NCI-H82 treated with DMSO at 0.1 percent for 48 hours (cell line): ENCODE results near the gene CUBN.

Experiments
- DNase-seq: peaks from one replicate; lab custom pipeline; 2025; ENCODE audit not compliant: unreplicated experiment; lab: John Stamatoyannopoulos, UW

Gene CUBN

GRCh38 chr10:16954280-16955030 lies 175.2 kb downstream of the CUBN start:
- DNase-seq, result no peak

GRCh38 chr10:16953270-16953669 lies 176.3 kb downstream of the CUBN start:
- no peak for DNase-seq

GRCh38 chr10:16952610-16953009 lies 177.0 kb downstream of the CUBN start:
- DNase-seq, result no peak

DNA sequence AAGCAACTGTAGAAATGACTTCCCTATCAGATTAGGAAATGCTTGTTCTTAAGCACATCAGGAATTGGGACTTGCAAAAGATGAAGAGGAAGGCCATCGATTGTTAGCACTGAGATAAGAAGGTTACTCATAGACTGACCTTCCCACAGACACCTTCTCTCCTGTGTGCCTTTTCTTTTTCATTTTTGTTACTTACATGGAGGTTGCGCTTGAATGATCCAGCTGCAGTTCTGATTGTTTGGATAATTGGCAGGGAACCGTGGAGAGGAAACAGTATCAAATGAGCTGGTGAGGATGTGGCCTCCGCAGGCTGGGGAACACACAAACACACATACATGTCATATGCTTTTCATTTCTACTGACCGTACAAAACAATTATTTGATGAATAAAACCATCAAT lies 177.5 kb downstream of the CUBN start:
- no peak for DNase-seq

DNA sequence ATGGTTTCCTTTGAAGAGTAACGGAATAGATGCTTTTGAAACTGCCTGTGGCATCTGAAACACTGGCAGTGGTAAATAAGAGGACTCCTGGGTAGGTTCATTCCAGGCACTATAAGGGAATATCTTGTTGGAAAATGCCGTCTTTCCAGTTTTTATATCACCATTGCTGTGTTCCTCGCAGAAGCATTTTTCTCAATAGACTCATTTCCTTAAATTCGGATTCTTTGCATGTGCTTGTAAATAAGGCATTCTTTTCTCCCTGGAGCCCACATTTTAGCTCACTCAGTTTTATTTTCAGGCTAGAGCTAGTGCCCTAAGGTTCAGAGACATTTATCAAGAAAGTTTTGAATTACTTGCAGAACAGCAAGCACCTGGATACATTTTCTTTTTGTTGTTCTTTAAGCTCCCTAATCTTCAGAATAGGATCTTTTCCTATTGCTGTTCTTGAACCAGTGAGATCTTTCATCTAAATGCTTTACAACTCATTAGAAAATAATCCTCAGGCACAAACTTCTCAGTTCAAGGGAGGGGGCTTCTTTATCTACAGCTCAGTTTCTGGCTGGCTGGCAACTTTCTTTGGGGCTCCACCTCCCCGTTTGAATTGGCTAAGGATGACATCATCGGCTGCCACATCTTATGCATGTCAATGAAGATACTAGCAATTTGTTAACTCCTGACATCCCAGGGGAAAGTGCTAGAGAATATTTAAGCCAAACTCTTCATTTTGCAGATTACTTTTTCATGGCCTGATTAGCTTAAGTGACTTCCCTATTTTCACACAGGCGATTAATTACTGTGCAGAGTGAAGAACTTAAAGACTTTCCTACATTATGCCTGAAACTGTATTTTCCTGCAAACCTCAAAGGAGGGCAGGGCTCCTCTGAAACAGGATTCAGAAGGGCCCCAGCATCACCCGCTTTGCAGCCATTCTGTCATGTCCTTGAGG lies 178.7 kb downstream of the CUBN start:
- no peak for DNase-seq

GRCh38 chr10:16949816-16950215 lies 179.8 kb downstream of the CUBN start:
- no peak for DNase-seq

GRCh38 chr10:16948361-16948760 lies 181.2 kb downstream of the CUBN start:
- DNase-seq, result no peak

- no peak for DNase-seq
These were observed 182.5 kb downstream of the CUBN start for GRCh38 chr10:16947069-16947468.

DNA sequence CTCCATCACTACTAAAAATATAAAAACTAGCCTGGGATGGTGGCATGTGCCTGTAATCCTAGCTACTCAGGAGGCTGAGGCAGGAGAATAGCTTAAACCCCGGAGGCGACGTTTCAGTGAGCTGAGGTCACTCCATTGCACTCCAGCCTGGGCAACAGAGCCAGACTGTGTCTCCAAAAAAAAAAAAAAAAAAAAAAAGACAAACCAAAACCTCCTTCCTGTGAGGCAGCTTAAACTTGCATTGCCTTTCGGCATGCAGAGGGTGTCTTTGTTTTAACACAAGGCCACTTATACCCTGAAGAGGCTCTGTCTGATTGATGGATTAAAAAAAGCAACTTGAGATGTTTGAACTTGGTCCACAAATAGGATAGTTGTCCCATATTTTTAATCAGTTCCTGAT lies 184.0 kb downstream of the CUBN start:
- DNase-seq, result no peak

DNA sequence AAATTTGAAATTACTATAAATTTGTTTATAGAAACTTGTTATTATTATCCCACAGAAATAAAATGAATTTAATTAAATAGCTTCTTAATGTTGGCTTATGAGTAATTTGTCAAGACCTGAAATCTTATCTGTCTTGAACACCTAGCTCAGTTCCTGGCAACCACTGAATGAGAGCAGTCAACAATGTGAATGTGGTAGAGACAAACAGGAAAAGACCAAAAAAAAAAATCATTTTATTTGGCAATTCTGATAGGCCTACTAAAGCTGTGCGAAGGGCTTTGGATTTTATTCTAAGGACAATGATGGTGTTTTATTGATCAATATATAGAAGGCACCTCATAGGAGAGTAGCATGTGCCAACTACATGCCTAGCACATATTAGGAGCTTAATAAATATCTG lies 184.6 kb downstream of the CUBN start:
- DNase-seq, result no peak

DNA sequence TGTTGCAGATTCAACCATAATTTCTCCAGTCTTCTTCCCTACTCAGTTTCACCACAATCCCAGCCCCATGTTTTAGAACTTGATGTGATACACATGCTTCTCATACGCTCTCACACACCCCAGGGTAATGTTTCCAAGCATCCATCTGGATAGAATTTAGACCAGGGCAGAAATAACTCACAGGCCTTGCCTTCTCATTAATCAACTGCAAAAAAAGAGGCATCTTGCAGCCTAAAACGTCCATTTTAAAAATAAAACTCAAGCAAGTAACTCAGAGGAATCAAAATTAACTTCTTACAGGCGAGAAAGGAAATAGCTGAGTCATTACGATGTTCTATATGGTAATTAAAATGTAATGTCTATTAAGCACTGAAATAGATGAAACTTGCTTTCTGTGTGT lies 185.2 kb downstream of the CUBN start:
- no peak for DNase-seq

DNA sequence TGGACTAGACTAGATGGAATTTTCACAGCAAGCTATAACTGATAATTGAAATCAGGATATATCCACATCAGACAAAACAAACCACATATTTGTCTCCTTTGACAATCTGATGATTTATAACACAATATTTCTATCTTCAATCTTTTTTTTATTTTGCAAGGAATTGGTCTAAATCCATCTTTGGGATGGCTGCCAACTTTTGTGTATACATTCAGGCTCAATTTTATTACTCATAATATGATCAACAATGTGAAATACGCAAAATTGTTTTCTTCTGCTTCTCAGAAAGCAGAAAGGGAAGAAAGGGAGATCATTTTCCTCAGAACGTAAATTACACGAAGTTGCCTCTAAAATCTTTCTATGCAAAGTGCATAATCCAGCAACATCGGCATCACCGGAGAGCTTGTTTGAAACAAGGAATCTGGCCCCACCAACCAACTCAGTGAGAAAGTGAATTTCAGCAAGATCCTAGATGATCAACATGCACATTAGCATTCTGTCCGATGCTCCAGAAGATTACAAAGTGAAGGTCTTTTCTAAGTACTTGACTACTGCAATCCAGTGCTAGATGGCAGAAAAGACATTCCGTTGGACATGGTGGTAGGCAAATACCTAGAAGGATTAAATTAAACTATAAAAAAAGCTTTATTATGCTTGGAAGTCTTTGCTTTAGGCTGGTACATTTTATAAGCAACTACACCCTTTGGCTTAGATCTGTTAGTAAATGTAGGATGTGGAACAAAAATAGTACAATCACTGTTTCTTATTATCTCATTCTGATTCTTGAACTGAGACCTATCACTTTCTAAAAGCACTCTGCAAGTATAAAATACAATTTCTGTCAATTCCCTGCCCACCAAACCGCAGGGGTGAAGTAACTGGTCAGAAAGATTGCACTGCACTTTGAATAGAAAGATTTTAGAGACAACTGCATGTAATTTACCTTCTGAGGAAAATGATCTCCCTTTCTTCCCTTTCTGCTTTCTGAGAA lies 186.0 kb downstream of the CUBN start:
- DNase-seq, result no peak

DNA sequence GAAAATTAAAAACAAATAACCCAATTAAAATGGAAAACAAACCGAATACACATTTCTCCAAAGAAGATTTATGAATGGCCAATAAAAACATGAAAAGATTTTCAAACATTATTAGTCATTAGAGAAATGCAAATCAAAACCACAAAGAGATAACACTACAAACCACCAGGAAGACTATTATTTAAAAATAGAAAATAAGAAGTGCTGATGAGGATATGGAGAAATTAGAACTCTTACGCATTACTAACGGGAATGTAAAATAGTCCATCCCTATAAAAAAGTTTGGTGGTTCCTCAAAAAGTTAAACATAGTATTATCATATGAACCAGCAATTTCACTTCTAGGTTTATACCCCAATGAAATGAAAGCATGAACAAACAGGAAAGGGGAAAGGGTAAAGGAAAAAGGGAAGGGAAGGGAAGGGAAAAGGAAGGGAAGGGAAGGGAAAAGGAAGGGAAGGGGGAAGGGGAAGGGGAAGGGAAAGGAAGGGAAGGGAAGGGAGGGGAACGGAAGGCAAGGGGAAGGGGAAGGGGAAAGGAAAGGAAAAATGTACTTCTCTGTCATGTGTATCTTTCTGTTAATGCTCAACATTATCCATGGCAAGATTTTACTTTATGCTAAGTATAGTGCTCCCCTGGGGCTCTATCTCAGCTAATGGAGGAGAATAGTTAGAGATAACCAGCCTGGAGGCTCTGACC lies 187.1 kb downstream of the CUBN start:
- DNase-seq, result no peak

- no peak for DNase-seq
These were observed 187.7 kb downstream of the CUBN start for GRCh38 chr10:16941870-16942269.

DNA sequence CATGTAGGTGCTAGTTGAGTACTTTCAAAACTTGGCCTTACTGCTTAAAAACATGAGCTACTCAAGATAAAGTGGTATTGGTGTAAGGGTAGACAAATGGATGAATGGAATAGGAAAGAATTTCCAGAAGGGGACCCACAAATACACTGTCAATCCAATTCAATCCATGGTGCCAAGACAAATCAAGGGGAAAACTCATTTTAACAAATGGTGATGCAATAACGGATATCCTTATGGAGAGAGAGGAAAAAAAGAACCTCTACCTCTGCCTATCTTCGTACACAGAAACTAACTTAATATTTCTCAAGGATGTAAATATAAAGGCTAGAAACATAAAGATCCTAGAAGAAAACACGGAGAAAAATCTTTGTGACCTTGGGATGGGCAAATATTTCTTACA lies 188.5 kb downstream of the CUBN start:
- no peak for DNase-seq

DNA sequence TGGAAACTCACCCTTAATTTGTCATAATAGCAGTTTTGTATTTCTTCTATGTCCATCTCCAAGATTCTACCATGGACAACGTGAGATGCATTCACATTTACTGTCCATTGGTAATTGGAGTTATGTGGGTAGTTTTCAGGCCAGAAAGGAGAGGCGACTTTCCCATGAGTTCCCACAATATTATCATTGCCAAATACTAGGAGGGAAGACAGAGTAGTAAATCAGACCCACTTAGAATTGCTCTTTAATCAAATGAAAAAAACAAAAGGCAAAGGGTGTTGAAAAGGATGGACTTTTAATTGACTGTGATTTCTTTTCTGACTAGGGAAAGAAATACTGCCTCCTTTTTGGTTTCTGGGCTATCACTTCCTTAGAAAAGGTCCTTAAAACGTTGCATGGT lies 190.7 kb downstream of the CUBN start:
- DNase-seq, result no peak

DNA sequence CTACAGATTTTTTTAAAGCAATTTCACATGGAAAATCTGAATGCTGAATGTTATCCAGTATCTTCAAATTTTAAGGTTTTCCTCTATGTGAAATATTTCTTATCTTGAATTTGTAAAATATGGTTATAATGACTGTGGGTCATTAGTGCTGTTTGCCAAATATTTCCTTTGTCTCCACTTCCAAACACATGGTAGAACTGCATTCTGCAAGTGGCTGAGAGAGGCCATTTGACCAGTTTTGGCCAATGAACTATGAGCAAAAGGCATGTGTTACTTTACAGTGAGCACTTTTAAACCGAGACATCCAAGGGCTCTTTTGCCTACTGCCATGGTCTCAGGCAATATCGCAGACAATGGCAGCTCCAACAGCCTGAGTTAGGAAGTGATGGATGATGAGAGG lies 195.2 kb downstream of the CUBN start:
- no peak for DNase-seq

- no peak for DNase-seq
These were observed 195.8 kb downstream of the CUBN start for GRCh38 chr10:16933783-16934182.

- DNase-seq, result no peak
These were observed 197.7 kb downstream of the CUBN start for GRCh38 chr10:16931930-16932329.

DNA sequence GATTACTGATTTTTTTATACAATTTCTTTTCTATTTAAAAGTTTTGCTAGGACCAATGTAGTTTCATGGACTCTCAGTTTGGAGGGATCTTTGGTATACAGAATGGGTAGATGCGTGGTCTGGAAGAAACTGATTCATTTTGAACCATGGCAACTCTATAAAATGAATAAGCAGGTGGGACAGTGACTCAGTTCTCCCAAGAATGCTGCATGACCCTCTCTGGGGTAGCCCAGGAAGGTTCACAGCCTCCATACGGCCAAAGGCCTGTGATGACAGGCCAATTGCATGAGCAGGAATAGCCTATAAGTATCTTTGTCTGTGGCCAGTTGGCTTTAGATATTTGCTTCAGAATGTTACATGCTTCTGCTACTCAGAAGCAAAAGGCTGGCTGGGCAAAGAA lies 199.1 kb downstream of the CUBN start:
- no peak for DNase-seq
